MCF 10A (cell line): Measurements from ENCODE around the gene DNAH5. TPM values are rescaled to one million over a fixed set of nuclear protein-coding genes. Genes with fewer than 3 reads are reported as not detected.

Experiments
- BruUV-seq: library from RNA; stranded (reverse); fragments of 400-500 nt; replicated peaks from 2 replicates; lab custom pipeline; 2021; lab: Mats Ljungman, UMichigan
- CTCF ChIA-PET: fragments of 300-600 bp; sonication (Branson Sonifier 250); formaldehyde crosslinking; extraction: SDS; loops from one replicate; lab custom pipeline; 2021; ENCODE audit warnings: antibody characterized with exemption, inconsistent platforms; lab: Yijun Ruan, JAX
- POLR2A ChIA-PET: fragments of 300-600, 350-650 bp; sonication (Branson Sonifier 250); formaldehyde crosslinking; extraction: SDS; loops from one replicate; lab custom pipeline; 2020; ENCODE audit warnings: antibody characterized with exemption, inconsistent platforms; lab: Yijun Ruan, JAX
- DNase-seq: peaks from one replicate; pipeline ENCODE4 v3.0.0-alpha.2; 2018; ENCODE audit not compliant: unreplicated experiment
- H3K27ac Mint-ChIP-seq: one replicate; pipeline ENCODE4 v1.8.0; 2022; ENCODE audit warnings: mild to moderate bottlenecking, low read depth, mixed read lengths; ENCODE audit not compliant: unreplicated experiment
- H3K27me3 Mint-ChIP-seq: one replicate; pipeline ENCODE4 v1.8.0; 2022; ENCODE audit warnings: mixed read lengths; ENCODE audit not compliant: insufficient read depth, unreplicated experiment
- H3K36me3 Mint-ChIP-seq: one replicate; pipeline ENCODE4 v1.8.0; 2022; ENCODE audit warnings: mild to moderate bottlenecking, moderate library complexity, mixed read lengths; ENCODE audit not compliant: insufficient read depth, unreplicated experiment
- H3K4me1 Mint-ChIP-seq: one replicate; pipeline ENCODE4 v1.8.0; 2022; ENCODE audit warnings: mixed read lengths; ENCODE audit not compliant: insufficient read depth, unreplicated experiment
- H3K4me3 Mint-ChIP-seq: one replicate; pipeline ENCODE4 v1.8.0; 2022; ENCODE audit warnings: mild to moderate bottlenecking, moderate library complexity, mixed read lengths; ENCODE audit not compliant: unreplicated experiment
- H3K9me3 Mint-ChIP-seq: one replicate; pipeline ENCODE4 v1.8.0; 2022; ENCODE audit warnings: mixed read lengths; ENCODE audit not compliant: unreplicated experiment
- CTCF ChIP-seq: fragments of 200-600 bp; IDR thresholded peaks from one replicate; pipeline ENCODE4 v1.8.0; 2022; ENCODE audit warnings: antibody characterized with exemption, mild to moderate bottlenecking; ENCODE audit not compliant: unreplicated experiment
- intact Hi-C: fragments of 100-400 bp; cut with micrococcal nuclease; formaldehyde crosslinking; loops from 2 replicates; pipeline ENCODE4 v1.14.1; 2022
- total RNA-seq: library from RNA; stranded (reverse); gene quantifications from 2 replicates; pipeline ENCODE4 v1.2.3, GENCODE V29; 2022

The DNAH5 gene
- total RNA-seq, 1 experiment from 2014 or later: 0.05 TPM

- no peak overlapping the region for H3K4me3 Mint-ChIP-seq
- H3K4me1 Mint-ChIP-seq: no peaks in the 10 kb centered on the region
- TF ChIP-seq CTCF: no peak
- ChIA-PET POLR2A (no interaction called here), CTCF (no interaction called here)
- DNase-seq: no peak
- H3K36me3 Mint-ChIP-seq: peaks cover 5% of the 10 kb centered on the region
- no peaks in the 10 kb centered on the region for H3K27me3 Mint-ChIP-seq
- no peak overlapping the region for H3K27ac Mint-ChIP-seq
- peaks cover 8% of the 10 kb centered on the region for H3K9me3 Mint-ChIP-seq
- intact Hi-C loops: no loop called here
- BruUV-seq: no TSS peak
These were observed 245.6 kb downstream of the DNAH5 start for GRCh38 chr5:13698885-13699284.

- no peak for DNase-seq
- no TSS peak for BruUV-seq
These were observed 249.3 kb downstream of the DNAH5 start for GRCh38 chr5:13695076-13695712.

GRCh38 chr5:13692172-13692571 lies 252.3 kb downstream of the DNAH5 start:
- BruUV-seq: no TSS peak
- DNase-seq: no peak
- no peaks in the 10 kb centered on the region for H3K4me1 Mint-ChIP-seq
- H3K27me3 Mint-ChIP-seq: no peaks in the 10 kb centered on the region
- H3K9me3 Mint-ChIP-seq: no peaks in the 10 kb centered on the region
- no peak overlapping the region for H3K4me3 Mint-ChIP-seq
- ChIA-PET CTCF (interaction anchor here (0.8 kb wide), 1 partner anchor 1827 kb away, joined by 3 read pairs; no protein-coding TSS in a partner anchor), POLR2A (no interaction called here)
- no peak overlapping the region for H3K27ac Mint-ChIP-seq
- H3K36me3 Mint-ChIP-seq: no peaks in the 10 kb centered on the region
- intact Hi-C loops: no loop called here
- no peak for TF ChIP-seq CTCF

More at GRCh38 chr5:13695076-13695712, 249.3 kb downstream of the DNAH5 start:
- Mint-ChIP-seq H3K4me1 (no peaks in the 10 kb centered on the region), H3K9me3 (peaks cover 8% of the 10 kb centered on the region), H3K27me3 (no peaks in the 10 kb centered on the region), H3K36me3 (no peaks in the 10 kb centered on the region), H3K27ac (no peak overlapping the region), H3K4me3 (no peak overlapping the region)
- intact Hi-C loops: no loop called here
- CTCF ChIA-PET: interaction anchor here (0.6 kb wide), 1 partner anchor 131 kb away, joined by 3 read pairs; no protein-coding TSS in a partner anchor
- TF ChIP-seq CTCF: no peak
- POLR2A ChIA-PET: no interaction called here

- TF ChIP-seq CTCF: no peak
- CTCF ChIA-PET: no interaction called here
- Mint-ChIP-seq H3K4me3 (no peak overlapping the region), H3K27me3 (no peaks in the 10 kb centered on the region), H3K9me3 (no peaks in the 10 kb centered on the region), H3K36me3 (no peaks in the 10 kb centered on the region), H3K4me1 (no peaks in the 10 kb centered on the region), H3K27ac (no peak overlapping the region)
- DNase-seq: no peak
- no TSS peak for BruUV-seq
- intact Hi-C loops: no loop called here
- POLR2A ChIA-PET: interaction anchor here (0.6 kb wide), 1 partner anchor 514 kb away, joined by 3 read pairs; no protein-coding TSS in a partner anchor
These were observed 268.0 kb downstream of the DNAH5 start for GRCh38 chr5:13676531-13676930.
